HEK293 (cell line): ENCODE data around the gene PCDHAC2.

Experiments
- ATF2 ChIP-seq: fragments of 450-650 bp; formaldehyde crosslinking; IDR thresholded peaks from 2 replicates; pipeline ENCODE4 v1.5.1; 2016; ENCODE audit warnings: missing biosample characterization, missing genetic modification characterization, low read depth
- CTCF ChIP-seq: fragments of 450-650 bp; formaldehyde crosslinking; IDR thresholded peaks from 2 replicates; pipeline ENCODE4 v1.5.1; 2016; ENCODE audit warnings: missing biosample characterization, missing genetic modification characterization
- ELK4 ChIP-seq: IDR thresholded peaks from 2 replicates; pipeline ENCODE4 v1.6.1; 2011; ENCODE audit warnings: mild to moderate bottlenecking, low read depth, low read length, borderline replicate concordance
- PBX3 ChIP-seq: sonication (generic); formaldehyde crosslinking; IDR thresholded peaks from 2 replicates; pipeline ENCODE4 v1.8.1; 2022; ENCODE audit warnings: mild to moderate bottlenecking, moderate library complexity, missing genetic modification reagents
- PRDM10 ChIP-seq: fragments of 450-650 bp; formaldehyde crosslinking; IDR thresholded peaks from 2 replicates; pipeline ENCODE4 v1.5.1; 2016; ENCODE audit warnings: missing biosample characterization, missing genetic modification characterization
- ZBTB17 ChIP-seq: fragments of 450-650 bp; formaldehyde crosslinking; IDR thresholded peaks from 2 replicates; pipeline ENCODE4 v1.5.1; 2016; ENCODE audit warnings: missing biosample characterization, missing genetic modification characterization
- ZBTB26 ChIP-seq: fragments of 450-650 bp; formaldehyde crosslinking; optimal IDR thresholded peaks from 2 replicates; pipeline ENCODE3; 2016; ENCODE audit warnings: missing biosample characterization, mild to moderate bottlenecking, missing genetic modification characterization
- ZNF16 ChIP-seq: fragments of 450-650 bp; formaldehyde crosslinking; IDR thresholded peaks from 2 replicates; pipeline ENCODE4 v1.5.1; 2016; ENCODE audit warnings: low read depth, missing biosample characterization, missing genetic modification characterization
- ZNF18 ChIP-seq: fragments of 450-650 bp; formaldehyde crosslinking; IDR thresholded peaks from 2 replicates; pipeline ENCODE4 v1.5.1; 2016; ENCODE audit warnings: missing biosample characterization, missing genetic modification characterization
- ZNF214 ChIP-seq: fragments of 450-650 bp; formaldehyde crosslinking; IDR thresholded peaks from 2 replicates; pipeline ENCODE4 v1.5.1; 2017; ENCODE audit warnings: missing biosample characterization, mild to moderate bottlenecking, missing genetic modification characterization, borderline replicate concordance
- ZNF335 ChIP-seq: fragments of 450-650 bp; formaldehyde crosslinking; conservative IDR thresholded peaks from 2 replicates; pipeline ENCODE4 v1.5.1; 2016; ENCODE audit warnings: missing biosample characterization, missing genetic modification characterization
- ZNF433 ChIP-seq: fragments of 450-650 bp; formaldehyde crosslinking; IDR thresholded peaks from 2 replicates; pipeline ENCODE4 v1.5.1; 2016; ENCODE audit warnings: missing biosample characterization, missing genetic modification characterization, low read depth

- TF ChIP-seq ELK4 (no peak), ZNF16 (tag by site-specific recombination) (no peak), ZNF433 (tag by site-specific recombination) (no peak), ZNF18 (no peak), CTCF (tag by site-specific recombination) (no peak), ZNF335 (tag by site-specific recombination) (no peak), ZBTB17 (no peak), PRDM10 (no peak), ZNF214 (no peak), ATF2 (no peak), ZBTB26 (tag by site-specific recombination) (no peak), PBX3 (no peak)
These were observed 7.3 kb downstream of the PCDHAC2 start for GRCh38 chr5:140973550-140973949.
